Liver (tissue), 9 donors: Measurements from ENCODE around the gene NEUROG1. TPM values are rescaled to one million over a fixed set of nuclear protein-coding genes. Genes with fewer than 3 reads are reported as not detected.

Experiments used
- DNase-seq: peaks from one replicate; pipeline ENCODE4 v3.0.0-alpha.2; 2017; ENCODE audit warnings: low spot score
- H3K27ac ChIP-seq, 2 donors: one replicate each; pipeline ENCODE4 v1.7.0; 2013; ENCODE audit warnings: inconsistent platforms in 2 of 2, low read length in 2 of 2, control low read depth in 1 of 2, low read depth in 1 of 2, mild to moderate bottlenecking in 1 of 2
- H3K27me3 ChIP-seq, 4 donors: one replicate each; pipeline versions ENCODE4 v1.6.1 to v1.7.0; 2013; ENCODE audit warnings: low read length in 3 of 4, inconsistent platforms in 1 of 4, mild to moderate bottlenecking in 1 of 4, moderate library complexity in 1 of 4; ENCODE audit not compliant: control insufficient read depth in 4 of 4, insufficient read depth in 4 of 4
- H3K36me3 ChIP-seq, 4 donors: one replicate each; pipeline versions ENCODE4 v1.6.1 to v1.7.0; 2013; ENCODE audit warnings: low read length in 3 of 4, mild to moderate bottlenecking in 3 of 4, low read depth in 1 of 4, moderate library complexity in 1 of 4; ENCODE audit not compliant: control insufficient read depth in 4 of 4, insufficient read depth in 3 of 4
- H3K4me1 ChIP-seq, 4 donors: one replicate each; pipeline versions ENCODE4 v1.6.1 to v1.7.0; 2013; ENCODE audit warnings: low read length in 3 of 4, mild to moderate bottlenecking in 3 of 4, moderate library complexity in 1 of 4; ENCODE audit not compliant: control insufficient read depth in 4 of 4, insufficient read depth in 4 of 4
- H3K4me3 ChIP-seq, 3 donors: one replicate each; pipeline versions ENCODE4 v1.6.1 to v1.7.0; 2013; ENCODE audit warnings: low read length in 3 of 3, control low read depth in 1 of 3, low read depth in 1 of 3, mild to moderate bottlenecking in 1 of 3
- H3K9ac ChIP-seq, 2 donors: one replicate each; pipeline ENCODE4 v1.7.0; 2013; ENCODE audit warnings: low read length in 2 of 2, mild to moderate bottlenecking in 2 of 2, moderate library complexity in 2 of 2, control low read depth in 1 of 2, low read depth in 1 of 2
- H3K9me3 ChIP-seq, 4 donors: one replicate each; pipeline versions ENCODE4 v1.6.1 to v1.7.0; 2013; ENCODE audit warnings: low read length in 3 of 4; ENCODE audit not compliant: control insufficient read depth in 4 of 4
- ATF3 ChIP-seq: IDR thresholded peaks from 2 replicates; pipeline ENCODE4 v1.6.1; 2016; ENCODE audit warnings: antibody characterized with exemption
- EGR1 ChIP-seq, 2 donors: IDR thresholded peaks; 2 replicates each; pipeline ENCODE4 v1.6.1; 2016 to 2018; ENCODE audit warnings: antibody characterized with exemption in 2 of 2, low read depth in 2 of 2
- FOXA1 ChIP-seq: IDR thresholded peaks from 2 replicates; pipeline ENCODE4 v1.6.1; 2016; ENCODE audit warnings: antibody characterized with exemption
- FOXA2 ChIP-seq: IDR thresholded peaks from 2 replicates; pipeline ENCODE4 v1.6.1; 2016; ENCODE audit warnings: antibody characterized with exemption
- GABPA ChIP-seq, 2 donors: IDR thresholded peaks in 1 of 2; conservative IDR thresholded peaks in 1 of 2; 2 replicates each; pipeline ENCODE4 v1.6.1; 2016; ENCODE audit warnings: antibody characterized with exemption in 2 of 2, mild to moderate bottlenecking in 1 of 2, moderate library complexity in 1 of 2
- HNF4A ChIP-seq, 2 donors: conservative IDR thresholded peaks; 2 replicates each; pipeline ENCODE4 v1.6.1; 2016; ENCODE audit warnings: antibody characterized with exemption in 2 of 2, mild to moderate bottlenecking in 2 of 2
- HNF4G ChIP-seq: IDR thresholded peaks from 2 replicates; pipeline ENCODE4 v1.6.1; 2016; ENCODE audit warnings: antibody characterized with exemption
- JUND ChIP-seq, 2 donors: IDR thresholded peaks; 2 replicates each; pipeline ENCODE4 v1.6.1; 2016; ENCODE audit warnings: antibody characterized with exemption in 2 of 2
- NR2F2 ChIP-seq: IDR thresholded peaks from 2 replicates; pipeline ENCODE4 v1.6.1; 2016; ENCODE audit warnings: antibody characterized with exemption
- RAD21 ChIP-seq, 2 donors: IDR thresholded peaks; 2 replicates each; pipeline ENCODE4 v1.6.1; 2016; ENCODE audit warnings: antibody characterized with exemption in 2 of 2, mild to moderate bottlenecking in 2 of 2
- REST ChIP-seq: IDR thresholded peaks from 2 replicates; pipeline ENCODE4 v1.6.1; 2016; ENCODE audit warnings: antibody characterized with exemption, mild to moderate bottlenecking
- RXRA ChIP-seq, 2 donors: IDR thresholded peaks; 2 replicates each; pipeline ENCODE4 v1.6.1; 2017 to 2018; ENCODE audit warnings: antibody characterized with exemption in 2 of 2, mild to moderate bottlenecking in 1 of 2
- SP1 ChIP-seq: IDR thresholded peaks from 2 replicates; pipeline ENCODE4 v1.6.1; 2018; ENCODE audit warnings: antibody characterized with exemption, mild to moderate bottlenecking
- TAF1 ChIP-seq: conservative IDR thresholded peaks from 2 replicates; pipeline ENCODE4 v1.6.1; 2016; ENCODE audit warnings: antibody characterized with exemption, mild to moderate bottlenecking
- YY1 ChIP-seq: IDR thresholded peaks from 2 replicates; pipeline ENCODE4 v1.6.1; 2016; ENCODE audit warnings: antibody characterized with exemption, mild to moderate bottlenecking
- WGBS: extraction: QIAGEN DNeasy Blood & Tissue Kit; methylation state at CpG from one replicate; pipeline ENCODE4 v1.1.7; 2013; 5-methylcytosine and 5-hydroxymethylcytosine counted together
- polyA plus RNA-seq, 2 donors: library from polyadenylated mRNA; stranded (reverse) in 1 of 2; unstranded in 1 of 2; fragments of 200-250 nt in 1 of 2; fragments of >200 nt in 1 of 2; fragmentation: Nextera tagmentation in 1 of 2; extraction: Ambion mirVana in 1 of 2; gene quantifications; one replicate each; pipeline versions ENCODE4 v1.2.1 to v1.2.3, GENCODE V29; 2013 to 2015
- total RNA-seq, 2 donors: library from RNA; depleted of rRNA; stranded (reverse); fragments of >200 nt; gene quantifications; one replicate each; pipeline ENCODE4 v1.2.3, GENCODE V29; 2014
- TF ChIP-seq, protein P1 (sequence below): IDR thresholded peaks from 2 replicates; pipeline ENCODE4 v1.6.1; 2016; ENCODE audit warnings: antibody characterized with exemption
- TF ChIP-seq, protein P2 (sequence below): IDR thresholded peaks from 2 replicates; pipeline ENCODE4 v1.6.1; 2016; ENCODE audit warnings: antibody characterized with exemption
- TF ChIP-seq, protein P3 (sequence below): fragments of 150-350 bp; IDR thresholded peaks from 2 replicates; pipeline ENCODE4 v1.5.1; 2017; ENCODE audit warnings: improper control_type of control experiment, low read depth, low read length; ENCODE audit not compliant: missing input control
- donor health status: healthy.
- donor health status: healthy.
- donor health status: healthy.
- donor health status: healthy.
- donor health status: healthy.

The NEUROG1 gene
- total and polyA plus RNA-seq, 4 donors = not detected

GRCh38 chr5:135543001-135543484 is 7.3 kb upstream of the NEUROG1 start:
- Histone ChIP-seq H3K9me3 (peaks cover 0 to 4% (median 0%) of the 10 kb centered on the region in 4 donors), H3K4me3 (peak overlapping the region in 1 of 3 donors; percentile 48), H3K9ac (no peak overlapping the region), H3K36me3 (no peaks in the 10 kb centered on the region), H3K27me3 (peaks cover 5 to 16% (median 10%) of the 10 kb centered on the region in 4 donors), H3K4me1 (peaks cover 7 to 17% (median 14%) of the 10 kb centered on the region in 4 donors), H3K27ac (no peak overlapping the region)
- WGBS = 26% methylated on average over 5 of the region's 5 CpGs
- no peak for DNase-seq
- TF ChIP-seq, protein P1, sequence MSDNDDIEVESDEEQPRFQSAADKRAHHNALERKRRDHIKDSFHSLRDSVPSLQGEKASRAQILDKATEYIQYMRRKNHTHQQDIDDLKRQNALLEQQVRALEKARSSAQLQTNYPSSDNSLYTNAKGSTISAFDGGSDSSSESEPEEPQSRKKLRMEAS = no peak
- TF ChIP-seq FOXA2 (no peak), SP1 (no peak), EGR1 (IDR thresholded peaks at IDR 0.05; ENCODE audit: low read depth in 2 of 2) (no peak), ATF3 (no peak), FOXA1 (no peak), HNF4G (no peak), YY1 (no peak), HNF4A (conservative IDR thresholded peaks at IDR 0.05) (no peak), REST (no peak), JUND (IDR thresholded peaks at IDR 0.05) (no peak), GABPA (IDR thresholded peaks at IDR 0.05 in 1 of 2, conservative IDR thresholded peaks at IDR 0.05 in 1 of 2) (no peak), TAF1 (no peak), NR2F2 (no peak), RAD21 (IDR thresholded peaks at IDR 0.05) (no peak)
- TF ChIP-seq, protein P2, sequence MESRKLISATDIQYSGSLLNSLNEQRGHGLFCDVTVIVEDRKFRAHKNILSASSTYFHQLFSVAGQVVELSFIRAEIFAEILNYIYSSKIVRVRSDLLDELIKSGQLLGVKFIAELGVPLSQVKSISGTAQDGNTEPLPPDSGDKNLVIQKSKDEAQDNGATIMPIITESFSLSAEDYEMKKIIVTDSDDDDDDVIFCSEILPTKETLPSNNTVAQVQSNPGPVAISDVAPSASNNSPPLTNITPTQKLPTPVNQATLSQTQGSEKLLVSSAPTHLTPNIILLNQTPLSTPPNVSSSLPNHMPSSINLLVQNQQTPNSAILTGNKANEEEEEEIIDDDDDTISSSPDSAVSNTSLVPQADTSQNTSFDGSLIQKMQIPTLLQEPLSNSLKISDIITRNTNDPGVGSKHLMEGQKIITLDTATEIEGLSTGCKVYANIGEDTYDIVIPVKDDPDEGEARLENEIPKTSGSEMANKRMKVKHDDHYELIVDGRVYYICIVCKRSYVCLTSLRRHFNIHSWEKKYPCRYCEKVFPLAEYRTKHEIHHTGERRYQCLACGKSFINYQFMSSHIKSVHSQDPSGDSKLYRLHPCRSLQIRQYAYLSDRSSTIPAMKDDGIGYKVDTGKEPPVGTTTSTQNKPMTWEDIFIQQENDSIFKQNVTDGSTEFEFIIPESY = no peak

DNA sequence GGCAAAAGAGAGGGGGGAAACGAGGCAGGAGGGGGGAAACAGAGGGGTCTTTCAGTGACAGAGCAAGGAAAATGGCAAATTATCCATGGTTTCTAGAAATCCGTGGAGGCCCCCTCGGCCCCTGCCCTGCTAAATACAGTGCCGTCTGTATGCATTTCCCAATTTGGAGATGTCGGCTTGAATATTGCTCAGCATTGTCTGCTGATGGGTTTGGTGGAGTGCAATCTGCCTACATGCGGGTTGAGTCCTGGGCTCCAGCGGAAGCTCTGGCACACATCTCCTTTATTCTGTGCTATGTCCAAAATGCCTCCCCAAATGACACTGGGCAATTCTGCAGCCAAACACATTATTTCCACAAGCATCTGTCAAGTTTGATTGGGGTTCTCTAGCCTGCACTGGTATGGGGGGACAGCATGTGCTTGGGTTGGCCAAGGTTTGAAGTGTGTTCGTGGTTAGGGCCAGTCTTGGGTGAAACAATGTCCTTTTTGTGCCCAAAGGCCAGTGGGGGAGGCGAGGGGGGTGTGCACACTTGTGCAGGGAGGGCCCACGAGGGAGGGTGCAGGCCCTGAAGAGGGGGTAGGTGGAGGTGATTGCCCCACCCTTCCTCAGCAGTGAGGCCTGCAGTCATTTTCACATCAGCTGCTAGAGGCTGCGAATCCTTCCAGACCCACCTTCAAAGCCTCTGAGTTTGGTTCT is 6.2 kb upstream of the NEUROG1 start:
- Histone ChIP-seq H3K9ac (no peak overlapping the region), H3K4me3 (no peak overlapping the region), H3K9me3 (peaks cover 0 to 11% (median 6%) of the 10 kb centered on the region in 4 donors), H3K27ac (no peak overlapping the region), H3K27me3 (peaks cover 7 to 21% (median 11%) of the 10 kb centered on the region in 4 donors), H3K36me3 (no peaks in the 10 kb centered on the region), H3K4me1 (peaks cover 7 to 17% (median 14%) of the 10 kb centered on the region in 4 donors)
- no peak for DNase-seq
- WGBS = 37% methylated on average over 11 of the region's 11 CpGs
- TF ChIP-seq NR2F2 = no peak
- TF ChIP-seq FOXA2 = no peak
- TF ChIP-seq JUND (IDR thresholded peaks at IDR 0.05) = no peak
- no peak for TF ChIP-seq TAF1
- TF ChIP-seq GABPA (IDR thresholded peaks at IDR 0.05 in 1 of 2, conservative IDR thresholded peaks at IDR 0.05 in 1 of 2) = no peak
- no peak for TF ChIP-seq HNF4A (conservative IDR thresholded peaks at IDR 0.05)
- TF ChIP-seq EGR1 (IDR thresholded peaks at IDR 0.05; ENCODE audit: low read depth in 2 of 2) = no peak
- TF ChIP-seq, protein P1 = no peak
- TF ChIP-seq SP1 = no peak
- TF ChIP-seq RXRA (IDR thresholded peaks at IDR 0.05) = no peak
- TF ChIP-seq REST = no peak
- TF ChIP-seq, protein P3, sequence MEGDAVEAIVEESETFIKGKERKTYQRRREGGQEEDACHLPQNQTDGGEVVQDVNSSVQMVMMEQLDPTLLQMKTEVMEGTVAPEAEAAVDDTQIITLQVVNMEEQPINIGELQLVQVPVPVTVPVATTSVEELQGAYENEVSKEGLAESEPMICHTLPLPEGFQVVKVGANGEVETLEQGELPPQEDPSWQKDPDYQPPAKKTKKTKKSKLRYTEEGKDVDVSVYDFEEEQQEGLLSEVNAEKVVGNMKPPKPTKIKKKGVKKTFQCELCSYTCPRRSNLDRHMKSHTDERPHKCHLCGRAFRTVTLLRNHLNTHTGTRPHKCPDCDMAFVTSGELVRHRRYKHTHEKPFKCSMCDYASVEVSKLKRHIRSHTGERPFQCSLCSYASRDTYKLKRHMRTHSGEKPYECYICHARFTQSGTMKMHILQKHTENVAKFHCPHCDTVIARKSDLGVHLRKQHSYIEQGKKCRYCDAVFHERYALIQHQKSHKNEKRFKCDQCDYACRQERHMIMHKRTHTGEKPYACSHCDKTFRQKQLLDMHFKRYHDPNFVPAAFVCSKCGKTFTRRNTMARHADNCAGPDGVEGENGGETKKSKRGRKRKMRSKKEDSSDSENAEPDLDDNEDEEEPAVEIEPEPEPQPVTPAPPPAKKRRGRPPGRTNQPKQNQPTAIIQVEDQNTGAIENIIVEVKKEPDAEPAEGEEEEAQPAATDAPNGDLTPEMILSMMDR = no peak
- TF ChIP-seq ATF3 = no peak
